GM18519 (cell line): ENCODE data around the gene CCDC78.

Source experiments
- ATAC-seq: cut with Tn5 transposase; IDR thresholded peaks from one replicate; pipeline ENCODE4 v1.9.1; 2021; ENCODE audit warnings: mild to moderate bottlenecking, moderate library complexity; ENCODE audit not compliant: unreplicated experiment, low FRiP score

CCDC78 gene

GRCh38 chr16:726438-727290 is at the start of gene CCDC78, which contains the start of gene HAGHL:
Gene CCDC78 (minus strand): TSS chr16:726443. CDS start chr16:726367, 76 bp downstream.
Gene HAGHL (plus strand): TSS chr16:727106. CDS start chr16:727510, 404 bp downstream.
- ATAC-seq: no peak

DNA sequence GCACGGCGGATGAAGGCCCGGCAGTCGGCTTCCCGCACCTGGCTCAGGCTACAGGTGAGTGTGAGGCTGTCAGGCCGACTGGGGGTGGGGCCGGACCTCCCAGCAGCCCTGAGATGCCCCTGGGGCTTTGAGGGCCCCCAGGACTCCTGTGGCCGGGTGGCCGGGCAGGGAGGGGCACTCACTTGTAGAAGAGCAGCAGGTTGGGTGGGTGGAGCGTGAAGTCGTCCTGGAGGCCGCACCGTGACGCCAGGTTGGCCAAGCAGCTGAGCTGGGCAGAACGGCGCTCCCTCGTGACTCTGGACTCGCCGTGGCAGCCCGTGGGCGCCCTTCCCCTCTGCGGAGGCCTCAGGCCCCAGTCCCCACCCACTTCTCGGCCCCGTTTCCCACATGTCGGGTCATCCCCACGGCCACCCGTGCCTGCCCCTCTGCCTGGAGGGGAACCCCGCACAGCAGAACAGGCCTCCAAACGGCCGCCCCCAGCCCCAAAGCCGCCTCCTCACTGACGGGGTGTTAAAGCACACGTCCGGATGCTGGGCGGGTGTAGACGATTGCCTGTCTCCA is 49.1 kb upstream of the CCDC78 start:
- ATAC-seq: no peak

- no peak for ATAC-seq
Measured at GRCh38 chr16:774086-775001, 48.1 kb upstream of the CCDC78 start.

- no peak for ATAC-seq
Measured at GRCh38 chr16:772959-773358, 46.7 kb upstream of the CCDC78 start.

DNA sequence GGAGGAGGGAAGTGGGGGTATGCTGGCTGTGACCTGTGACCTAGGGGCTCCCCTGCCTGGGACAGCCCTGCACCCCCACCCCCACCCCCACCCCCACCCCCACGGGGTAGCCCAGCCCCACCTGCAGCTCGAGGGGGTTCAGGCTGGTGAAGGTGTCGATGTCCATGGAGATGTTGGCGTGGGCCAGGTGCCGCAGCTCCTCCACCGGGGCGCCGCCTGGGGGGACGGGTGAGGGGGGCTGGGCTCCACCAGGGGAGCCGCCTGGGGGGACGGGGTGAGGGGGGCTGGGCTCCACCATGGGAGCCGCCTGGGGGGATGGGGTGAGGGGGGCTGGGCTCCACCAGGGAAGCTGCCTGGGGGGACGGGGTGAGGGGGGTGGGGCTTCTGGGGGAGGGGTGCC is 44.2 kb upstream of the CCDC78 start:
- no peak for ATAC-seq

DNA sequence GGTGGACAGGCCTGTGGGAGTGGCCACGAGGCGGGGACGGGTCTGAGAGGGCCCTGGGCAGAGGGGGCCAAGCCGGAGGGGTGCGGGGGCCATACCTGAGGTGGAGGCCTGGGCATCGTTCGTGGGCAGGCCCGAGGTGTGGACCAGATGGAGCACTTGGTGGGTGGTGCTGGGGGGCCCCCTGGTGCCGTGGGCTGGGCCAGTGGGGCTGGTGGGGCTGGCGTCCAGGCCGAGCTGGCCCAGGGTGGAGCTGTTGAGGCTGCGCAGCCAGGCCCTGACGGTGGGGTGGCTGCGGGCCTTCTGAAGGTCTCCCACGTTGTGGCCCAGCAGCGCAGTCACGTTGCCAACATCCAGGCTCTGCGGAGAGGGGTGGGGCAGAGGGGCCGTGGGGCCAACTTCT is 43.7 kb upstream of the CCDC78 start:
- no peak for ATAC-seq

DNA sequence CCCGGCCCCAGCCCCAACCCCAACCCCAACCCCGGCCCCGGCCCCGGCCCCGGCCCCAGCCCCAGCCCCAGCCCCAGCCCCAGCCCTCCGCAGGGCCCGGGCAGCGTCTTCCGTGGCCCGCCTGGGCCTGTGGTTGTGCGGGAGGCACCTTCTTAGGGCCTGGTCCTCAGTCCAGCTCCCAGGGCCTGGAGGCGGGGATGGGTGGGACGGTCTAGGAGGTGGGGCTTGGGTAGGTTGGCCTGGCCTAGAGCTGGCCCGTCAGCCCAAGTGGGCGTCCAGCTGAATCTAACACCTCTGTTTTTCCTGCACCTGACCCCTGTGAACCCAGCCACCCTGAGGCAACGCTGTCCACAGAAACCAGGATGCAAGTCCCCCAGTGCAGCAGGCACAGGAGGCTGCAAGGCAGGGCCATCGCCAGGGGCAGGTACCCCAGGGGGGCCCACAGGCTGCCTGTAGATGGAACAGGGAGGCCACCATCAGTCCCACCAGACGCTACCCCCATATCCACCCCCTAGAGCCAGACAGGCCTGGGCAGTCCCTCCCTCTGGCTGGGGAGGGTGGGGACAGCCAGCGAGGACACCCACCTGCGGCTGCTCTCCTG is 43.0 kb upstream of the CCDC78 start:
- ATAC-seq: no peak

DNA sequence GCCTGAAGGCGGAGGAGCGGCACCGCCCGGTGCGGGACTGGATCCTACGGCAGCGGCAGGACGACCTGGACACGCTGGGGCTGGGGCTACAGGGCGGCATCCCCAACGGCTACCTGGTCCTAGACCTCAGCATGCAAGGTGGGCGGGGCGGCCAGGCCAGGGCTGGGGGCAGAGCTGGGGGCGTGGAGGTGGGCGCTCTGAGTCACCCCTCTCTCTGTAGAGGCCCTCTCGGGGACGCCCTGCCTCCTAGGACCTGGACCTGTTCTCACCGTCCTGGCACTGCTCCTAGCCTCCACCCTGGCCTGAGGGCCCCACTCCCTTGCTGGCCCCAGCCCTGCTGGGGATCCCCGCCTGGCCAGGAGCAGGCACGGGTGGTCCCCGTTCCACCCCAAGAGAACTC is 42.2 kb upstream of the CCDC78 start:
- ATAC-seq: no peak

DNA sequence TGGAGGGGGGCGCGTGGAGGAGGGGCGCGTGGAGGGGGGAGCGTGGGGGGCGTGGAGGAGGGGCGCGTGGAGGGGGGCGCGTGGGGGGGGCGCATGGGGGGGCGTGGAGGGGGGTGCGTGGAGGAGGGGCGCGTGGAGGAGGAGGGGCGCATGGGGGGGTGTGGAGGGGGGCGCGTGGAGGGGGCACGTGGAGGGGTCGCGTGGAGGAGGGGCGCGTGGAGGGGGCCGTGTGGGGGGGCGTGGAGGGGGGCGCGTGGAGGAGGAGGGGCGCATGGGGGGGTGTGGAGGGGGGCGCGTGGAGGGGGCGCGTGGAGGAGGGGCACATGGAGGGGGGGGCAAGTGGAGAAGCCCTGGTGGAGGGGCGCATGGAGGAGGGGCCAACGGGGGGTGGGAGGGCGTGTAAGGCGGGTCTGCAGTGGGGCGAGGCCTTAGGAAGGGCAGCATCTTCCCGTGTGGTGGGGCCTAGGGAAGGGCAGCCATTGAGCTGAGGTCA is 41.5 kb upstream of the CCDC78 start:
- ATAC-seq: no peak

DNA sequence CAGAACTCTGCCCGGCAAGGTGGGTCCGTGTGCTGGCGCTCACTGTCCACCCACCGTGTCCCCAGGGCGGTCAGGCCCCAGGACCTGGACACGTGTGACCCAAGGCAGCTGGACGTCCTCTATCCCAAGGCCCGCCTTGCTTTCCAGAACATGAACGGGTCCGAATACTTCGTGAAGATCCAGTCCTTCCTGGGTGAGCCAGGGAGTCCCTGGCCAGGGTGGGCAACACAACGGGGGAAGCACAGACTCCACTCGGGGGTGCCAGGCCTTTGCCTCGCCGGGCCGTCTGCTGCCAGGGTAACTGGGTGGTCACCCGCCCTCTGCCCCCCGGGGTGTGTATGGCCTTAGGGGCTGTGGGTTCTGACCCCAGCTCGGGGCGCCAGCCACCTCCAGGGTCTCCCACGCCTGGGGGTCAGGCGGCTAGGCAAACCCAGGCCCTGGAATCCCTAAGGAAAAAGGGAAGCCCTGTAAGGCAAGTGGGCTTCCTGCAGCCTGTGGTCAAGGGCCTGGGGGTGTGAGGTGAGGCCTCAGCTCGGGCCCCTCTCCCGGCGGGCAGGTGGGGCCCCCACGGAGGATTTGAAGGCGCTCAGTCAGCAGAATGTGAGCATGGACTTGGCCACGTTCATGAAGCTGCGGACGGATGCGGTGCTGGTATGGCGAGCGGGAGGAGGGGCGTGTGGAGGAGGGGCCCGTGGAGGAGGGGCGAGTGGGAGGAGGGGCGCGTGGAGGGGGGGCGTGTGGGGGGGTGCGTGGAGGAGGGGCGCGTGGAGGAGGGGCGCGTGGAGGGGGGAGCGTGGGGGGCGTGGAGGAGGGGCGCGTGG is 40.8 kb upstream of the CCDC78 start:
- ATAC-seq: no peak

GRCh38 chr16:766008-766819 is 40.0 kb upstream of the CCDC78 start:
- no peak for ATAC-seq

DNA sequence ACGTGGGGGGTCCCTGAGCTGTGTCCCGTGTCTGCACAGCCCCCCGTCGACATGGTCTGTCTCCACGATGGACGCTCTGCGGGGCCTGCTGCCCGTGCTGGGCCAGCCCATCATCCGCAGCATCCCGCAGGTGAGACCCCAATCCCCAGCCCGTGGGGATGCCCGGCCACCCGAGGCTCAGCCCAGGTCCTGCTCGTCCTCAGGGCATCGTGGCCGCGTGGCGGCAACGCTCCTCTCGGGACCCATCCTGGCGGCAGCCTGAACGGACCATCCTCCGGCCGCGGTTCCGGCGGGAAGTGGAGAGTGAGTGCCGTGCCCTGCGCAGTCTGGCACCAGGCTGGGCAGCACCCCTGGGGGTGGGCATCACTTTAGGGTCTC is 39.2 kb upstream of the CCDC78 start:
- no peak for ATAC-seq

- no peak for ATAC-seq
Measured at GRCh38 chr16:764848-765487, 38.7 kb upstream of the CCDC78 start.

DNA sequence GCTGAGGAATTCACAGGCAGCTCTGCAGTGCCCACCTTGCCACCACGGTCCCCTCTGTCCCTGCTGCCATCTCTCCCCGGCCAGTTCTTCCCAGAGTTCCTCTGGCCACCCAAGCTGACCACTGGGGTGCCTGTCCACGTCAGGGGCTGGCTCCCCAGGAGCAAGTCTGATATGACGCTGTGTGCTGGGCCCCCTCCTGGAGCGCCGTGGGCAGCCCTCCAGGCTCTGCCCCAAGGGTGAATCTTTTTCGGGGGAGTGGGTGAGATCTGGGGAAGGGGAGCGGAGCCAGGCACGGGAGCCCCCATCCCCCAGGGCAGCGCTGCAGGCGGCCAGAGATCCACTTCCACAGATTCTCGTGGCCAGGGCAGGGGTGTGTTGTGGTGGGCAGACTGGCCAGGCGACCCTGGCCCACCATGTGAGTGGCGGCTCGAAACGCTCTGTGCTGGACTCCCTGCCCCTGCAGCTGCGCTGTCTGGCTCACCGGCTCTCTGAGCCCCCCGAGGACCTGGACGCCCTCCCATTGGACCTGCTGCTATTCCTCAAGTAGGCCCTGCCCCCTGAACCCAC is 38.0 kb upstream of the CCDC78 start:
- no peak for ATAC-seq

DNA sequence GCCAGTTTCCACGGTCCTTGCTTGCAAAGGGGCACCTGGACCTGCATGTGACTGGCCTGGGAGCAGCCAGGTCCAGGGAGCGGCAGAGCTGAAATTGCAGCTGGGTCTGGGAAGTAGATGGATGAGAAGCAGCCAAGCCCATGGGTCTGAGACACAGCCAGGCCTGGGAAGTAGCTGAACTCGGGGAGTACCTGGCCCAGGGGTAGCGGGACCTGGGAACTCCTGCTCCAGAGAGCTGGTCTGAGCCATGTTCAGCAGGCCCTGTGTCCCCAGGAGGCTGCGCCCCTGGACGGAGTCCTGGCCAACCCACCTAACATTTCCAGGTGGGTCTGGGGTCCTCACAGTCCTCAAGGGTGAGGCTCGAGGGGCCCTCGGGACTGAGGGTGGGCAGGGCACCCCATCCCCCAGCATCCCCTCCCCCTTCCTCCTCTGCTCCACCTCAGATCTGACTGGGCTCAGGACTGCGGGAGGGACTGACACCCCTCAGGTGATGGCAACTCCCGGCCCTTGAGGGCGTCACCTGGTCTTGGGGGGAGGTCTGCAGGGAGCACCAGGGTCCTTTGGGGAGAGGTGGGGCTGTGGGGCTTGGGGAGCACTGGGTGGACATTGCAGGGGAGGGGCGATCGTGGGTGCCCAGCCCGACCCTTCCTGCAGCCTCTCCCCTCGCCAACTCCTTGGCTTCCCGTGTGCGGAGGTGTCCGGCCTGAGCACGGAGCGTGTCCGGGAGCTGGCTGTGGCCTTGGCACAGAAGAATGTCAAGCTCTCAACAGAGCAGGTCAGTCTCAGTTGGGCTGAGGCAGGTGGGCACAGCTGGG is 37.3 kb upstream of the CCDC78 start:
- ATAC-seq: no peak

DNA sequence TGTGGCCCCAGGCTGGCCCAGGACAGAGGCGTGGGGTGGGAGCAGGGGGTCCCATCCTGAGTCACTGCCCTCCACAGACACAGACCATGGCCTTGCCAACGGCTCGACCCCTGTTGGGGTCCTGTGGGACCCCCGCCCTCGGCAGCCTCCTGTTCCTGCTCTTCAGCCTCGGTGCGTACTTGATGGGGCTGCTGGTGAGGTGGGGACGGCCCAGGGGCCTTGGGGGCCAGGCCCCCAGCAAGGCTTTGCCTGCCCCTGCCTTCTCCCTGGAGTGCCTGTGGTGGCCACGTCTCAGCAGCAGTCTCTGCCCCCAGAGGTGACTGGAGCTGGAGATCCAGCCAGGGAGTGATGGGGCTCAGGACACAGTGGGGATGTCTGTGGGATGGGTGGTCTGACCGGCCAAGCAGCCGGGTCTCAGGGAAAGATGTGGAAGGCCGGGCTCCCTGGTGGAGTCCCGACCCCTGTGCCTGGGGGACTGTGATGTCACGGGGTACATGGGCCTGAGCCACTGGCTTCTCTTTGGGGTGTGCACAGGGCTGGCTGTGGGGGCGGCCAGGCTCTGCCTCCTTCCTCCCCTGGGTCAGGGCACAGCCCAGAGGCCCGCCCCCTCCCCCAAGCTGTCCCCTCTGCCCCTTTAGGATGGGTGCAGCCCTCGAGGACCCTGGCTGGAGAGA is 36.5 kb upstream of the CCDC78 start:
- no peak for ATAC-seq
